ENCODE results near the gene BCKDK. TPM values are rescaled to one million over a fixed set of nuclear protein-coding genes. Genes with fewer than 3 reads are reported as not detected.
A peak's percentile ranks its signal among the peaks of the same experiment; 100 is the strongest.
"Not testable (repeated sequence)": the region's sequence is repeated elsewhere in the genome, so short reads cannot be mapped to it uniquely, and the experiment has no call there.

Gene BCKDK
- total RNA-seq, 2 donors from 2014 or later: 21.6 to 24.5 TPM

DNA sequence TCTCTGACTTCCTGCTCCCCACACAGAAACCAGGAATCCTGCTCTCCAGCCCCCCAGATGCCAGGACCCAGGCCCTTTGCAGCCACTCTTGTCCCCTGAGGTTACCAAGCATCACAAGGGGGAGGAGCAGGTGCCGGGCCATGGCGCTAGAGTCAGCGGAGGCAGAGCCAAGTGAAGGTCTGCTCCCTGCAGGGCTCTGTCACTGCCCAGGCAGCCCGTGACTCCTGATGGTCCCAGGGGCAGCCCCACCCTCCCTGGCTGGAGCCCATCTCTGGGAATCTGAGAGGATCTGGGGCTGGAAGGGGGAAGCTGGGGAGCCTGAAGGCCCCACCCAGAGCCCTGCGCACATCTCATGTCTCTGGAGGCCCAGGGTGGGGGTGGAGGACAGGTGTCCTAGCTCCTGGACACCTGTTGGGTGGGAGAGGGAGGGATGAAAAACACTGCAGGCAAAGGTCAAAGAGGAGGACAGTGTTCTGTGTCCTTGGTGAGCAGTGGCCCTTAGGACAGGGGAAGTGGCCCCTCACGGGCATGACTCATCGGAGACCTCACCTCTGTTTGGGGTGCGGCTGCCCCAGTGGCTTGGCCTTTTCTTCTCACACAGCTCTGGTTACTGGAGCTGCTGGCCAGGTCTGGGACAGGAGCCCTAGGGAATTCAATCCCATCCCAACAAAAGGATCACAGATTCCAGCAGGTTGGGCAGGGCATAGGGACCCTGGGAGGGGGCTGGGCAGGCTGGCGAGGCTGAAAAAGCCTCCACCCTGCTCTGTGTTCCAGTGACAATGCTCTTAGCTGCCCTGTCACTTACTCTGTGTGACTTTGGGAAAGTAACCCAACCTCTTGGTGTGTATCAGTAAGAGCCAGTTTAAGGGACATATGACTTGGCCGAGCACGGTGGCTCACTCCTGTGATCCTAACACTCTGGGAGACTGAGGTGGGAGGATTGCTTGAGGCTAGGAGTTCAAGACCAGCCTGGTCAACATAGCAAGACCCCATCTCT, 42.0 kb downstream of the BCKDK start, which contains the start of gene PRSS36:
PRSS36 (minus strand) TSS at position 173 of the 997 bp plus-strand sequence; CDS start at position 142, 31 bp downstream.
- Mint-ChIP-seq H3K27ac (no peak within 1 kb of the TSS), H3K4me3 (no peak within 1 kb of the TSS), H3K36me3 (ENCODE audit: insufficient read depth in 2 of 2) (no peaks in the 10 kb centered on the region), H3K9me3 (no peaks in the 10 kb centered on the region), H3K4me1 (ENCODE audit: low read depth) (no peaks in the 10 kb centered on the region), H3K27me3 (ENCODE audit: low read depth) (no peaks in the 10 kb centered on the region)
- ATAC-seq (replicated peaks in 1 of 2) (no peak), DNase-seq (no peak)

DNA sequence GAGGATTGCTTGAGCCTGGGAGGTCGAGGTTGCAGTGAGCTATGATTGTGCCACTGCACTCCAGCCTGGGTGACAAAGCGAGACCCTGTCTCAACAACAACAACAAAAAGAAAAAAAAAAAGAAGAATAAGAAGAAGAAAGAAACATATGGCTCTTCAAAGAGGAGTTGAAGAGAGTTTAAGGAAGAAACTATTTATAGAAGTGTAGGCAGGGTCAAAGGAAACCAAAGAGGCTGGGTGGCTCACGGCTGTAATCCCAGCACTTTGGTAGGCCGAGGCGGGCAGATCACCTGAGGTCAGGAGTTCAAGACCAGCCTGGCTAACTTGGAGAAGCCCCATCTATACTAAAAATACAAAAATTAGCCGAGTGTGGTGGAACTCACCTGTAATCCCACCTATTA, 42.8 kb downstream of the BCKDK start:
- H3K9me3 Mint-ChIP-seq; H3K36me3 Mint-ChIP-seq (ENCODE audit: insufficient read depth in 2 of 2); H3K4me3 Mint-ChIP-seq; ATAC-seq (replicated peaks in 1 of 2); H3K27me3 Mint-ChIP-seq (ENCODE audit: low read depth); H3K27ac Mint-ChIP-seq; DNase-seq; H3K4me1 Mint-ChIP-seq (ENCODE audit: low read depth): not testable (repeated sequence)

DNA sequence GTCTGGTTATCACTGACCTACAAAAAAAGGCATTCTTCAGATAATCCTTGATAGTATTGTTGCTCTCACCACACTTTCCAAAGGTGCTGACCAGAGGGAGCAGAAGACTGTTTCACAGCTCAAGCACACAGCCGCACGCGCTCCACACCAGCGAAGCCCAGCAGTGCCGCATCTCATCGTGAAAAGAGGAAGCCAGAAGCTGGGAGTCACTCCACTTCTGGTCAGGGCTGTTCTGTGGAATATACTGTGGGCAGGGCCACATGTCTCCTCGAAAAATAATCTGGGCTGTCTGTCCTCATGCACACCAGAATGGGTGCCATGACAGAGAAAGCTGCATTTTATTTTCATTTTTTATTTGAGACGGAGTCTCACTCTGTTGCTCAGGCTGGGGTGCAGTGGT, 49.0 kb downstream of the BCKDK start:
- Mint-ChIP-seq H3K4me3 (peak overlapping the region; percentile 64 to 70), H3K4me1 (ENCODE audit: low read depth) (peaks cover 9% of the 10 kb centered on the region), H3K27me3 (ENCODE audit: low read depth) (no peaks in the 10 kb centered on the region), H3K36me3 (ENCODE audit: insufficient read depth in 2 of 2) (no peaks in the 10 kb centered on the region), H3K9me3 (no peaks in the 10 kb centered on the region), H3K27ac (no peak overlapping the region)
- DNase-seq: peak in 1 of 2 donors; percentile 11
- no peak for ATAC-seq (replicated peaks in 1 of 2)

Other genes starting within 250 kb of the BCKDK start
- gene BCL7C, start 214.3 kb upstream of the BCKDK start, total RNA-seq: 10 to 100 TPM; 21.7 to 23.2 TPM
- under 1 TPM; 0.25 to 0.72 TPM for gene CTF1, start 211.8 kb upstream of the BCKDK start, total RNA-seq
- 10 to 100 TPM; 24.9 to 25.7 TPM for gene FBXL19, start 184.8 kb upstream of the BCKDK start, total RNA-seq
- gene ORAI3, start 159.3 kb upstream of the BCKDK start, total RNA-seq: 10 to 100 TPM; 13.6 to 15.6 TPM
- gene SETD1A, start 150.6 kb upstream of the BCKDK start, total RNA-seq: 10 to 100 TPM; 19.1 to 25.5 TPM
- gene HSD3B7, start 123.2 kb upstream of the BCKDK start, total RNA-seq: 1 to 10 TPM; 2.4 to 4.7 TPM
- gene STX1B, start 97.7 kb upstream of the BCKDK start, total RNA-seq: 1 to 10 TPM; 2.2 to 6.1 TPM
- 10 to 100 TPM; 51.8 to 54.7 TPM for gene STX4, start 74.8 kb upstream of the BCKDK start, total RNA-seq
- 1 to 10 TPM; 6.9 to 7.8 TPM for gene ZNF668, start 34.1 kb upstream of the BCKDK start, total RNA-seq
- 10 to 100 TPM; 23.0 to 24.1 TPM for gene ZNF646, start 34.0 kb upstream of the BCKDK start, total RNA-seq
- gene PRSS53, start 19.4 kb upstream of the BCKDK start, total RNA-seq: 1 to 10 TPM; 6.2 to 7.7 TPM
- 10 to 100 TPM; 52.2 to 55.6 TPM for gene VKORC1, start 13.6 kb upstream of the BCKDK start, total RNA-seq
- 10 to 100 TPM; 50.8 to 55.5 TPM for gene KAT8, start 9.3 kb downstream of the BCKDK start, total RNA-seq
- gene PRSS8, start 27.3 kb downstream of the BCKDK start, total RNA-seq: not detected
- under 1 TPM; 0.19 TPM for gene PRSS36, start 41.7 kb downstream of the BCKDK start, total RNA-seq
- gene FUS, start 71.8 kb downstream of the BCKDK start, total RNA-seq: 100 to 1,000 TPM; 411 to 528 TPM
- 10 to 100 TPM in 1 of 2 donors, 1 to 10 TPM in 1; 7.4 to 13.6 TPM for gene PYCARD, start 94.4 kb downstream of the BCKDK start, total RNA-seq
- under 1 TPM in 1 of 2 donors, not detected in 1; 0.05 TPM for gene TRIM72, start 105.7 kb downstream of the BCKDK start, total RNA-seq
- gene PYDC1, start 108.7 kb downstream of the BCKDK start, total RNA-seq: not detected
- 1 to 10 TPM; 1.8 to 3.7 TPM for gene ITGAM, start 151.6 kb downstream of the BCKDK start, total RNA-seq
- 100 to 1,000 TPM in 1 of 2 donors, 10 to 100 TPM in 1; 79.3 to 146 TPM for gene ITGAX, start 246.8 kb downstream of the BCKDK start, total RNA-seq

All from activated T-cell treated with anti-CD3 and anti-CD28 coated beads, Interleukin-2, amount 50 U/mL, for 72 hours (primary cell).